ENCODE measurements around the gene EPB41L3. TPM values are rescaled to one million over a fixed set of nuclear protein-coding genes. Genes with fewer than 3 reads are reported as not detected.
A peak's percentile ranks its signal among the peaks of the same experiment; 100 is the strongest.

EPB41L3 gene
- polyA plus RNA-seq, 3 donors: 25.2 to 56.6 (median 51.3) TPM

- Histone ChIP-seq H3K9ac (ENCODE audit: insufficient read depth, low read length, poor library complexity, severe bottlenecking) (no peak overlapping the region), H3K36me3 (replicated peaks in 1 of 2; ENCODE audit: control insufficient read depth in 1 of 2, insufficient read depth in 2 of 2, low read length in 2 of 2) (no peaks in the 10 kb centered on the region), H3K9me3 (replicated peaks in 1 of 2; ENCODE audit: control insufficient read depth in 1 of 2, insufficient read depth in 1 of 2, low read length in 2 of 2) (no peaks in the 10 kb centered on the region), H3K4me3 (replicated peaks in 1 of 3; ENCODE audit: low read depth in 2 of 3, low read length in 3 of 3) (no peak overlapping the region), H3K4me1 (ENCODE audit: control insufficient read depth in 1 of 2, insufficient read depth in 2 of 2, low read length in 2 of 2) (peaks cover 20 to 29% of the 10 kb centered on the region in 2 donors), H3K4me2 (replicated peaks; ENCODE audit: extremely low read depth, low read length, poor library complexity, severe bottlenecking) (no peak overlapping the region), H2AFZ (ENCODE audit: insufficient read depth, low read depth, low read length, poor library complexity, severe bottlenecking) (no peak overlapping the region), H3K27ac (ENCODE audit: low read depth in 1 of 2, low read length in 2 of 2) (no peak overlapping the region), H4K20me1 (ENCODE audit: insufficient read depth, low read length) (peaks cover 97% of the 10 kb centered on the region), H3K79me2 (ENCODE audit: insufficient read depth, low read length) (peaks cover 70% of the 10 kb centered on the region), H3K27me3 (ENCODE audit: control insufficient read depth in 2 of 2, insufficient read depth in 2 of 2, low read length in 2 of 2) (no peaks in the 10 kb centered on the region)
- H3K36me3 Mint-ChIP-seq: peaks cover 6 to 8% of the 10 kb centered on the region in 2 donors
- H3K27ac Mint-ChIP-seq: peak overlapping the region in 5 of 7 donors; percentile 13 to 72 (median 31)
- H3K9me3 Mint-ChIP-seq: no peaks in the 10 kb centered on the region
- intact Hi-C loops (cut with micrococcal nuclease): no loop called here
- no peak for DNase-seq
- 65% methylated on average over 3 of the region's 3 CpGs for WGBS (ENCODE audit: insufficient coverage)
- TF ChIP-seq CTCF (IDR thresholded peaks at IDR 0.05): no peak
- peaks cover 0 to 2% (median 1%) of the 10 kb centered on the region in 3 donors for H3K27me3 Mint-ChIP-seq (ENCODE audit: low read depth in 3 of 3)
- no peak overlapping the region for H3K4me3 Mint-ChIP-seq
- H3K4me1 Mint-ChIP-seq: peaks cover 32% of the 10 kb centered on the region
Observed at GRCh38 chr18:5529471-5529870, 14.3 kb downstream of the EPB41L3 start.

- no peak overlapping the region for H3K9ac ChIP-seq (ENCODE audit: insufficient read depth, low read length, poor library complexity, severe bottlenecking)
- no peaks in the 10 kb centered on the region for H3K9me3 Mint-ChIP-seq
- H3K4me1 Mint-ChIP-seq: peaks cover 32% of the 10 kb centered on the region
- H3K27me3 ChIP-seq (ENCODE audit: control insufficient read depth in 2 of 2, insufficient read depth in 2 of 2, low read length in 2 of 2): no peaks in the 10 kb centered on the region
- peak; percentile 30 to 63 (median 59) for DNase-seq
- H3K36me3 ChIP-seq (replicated peaks in 1 of 2; ENCODE audit: control insufficient read depth in 1 of 2, insufficient read depth in 2 of 2, low read length in 2 of 2): no peaks in the 10 kb centered on the region
- H3K4me1 ChIP-seq (ENCODE audit: control insufficient read depth in 1 of 2, insufficient read depth in 2 of 2, low read length in 2 of 2): peaks cover 20 to 29% of the 10 kb centered on the region in 2 donors
- H3K79me2 ChIP-seq (ENCODE audit: insufficient read depth, low read length): peaks cover 59% of the 10 kb centered on the region
- H3K9me3 ChIP-seq (replicated peaks in 1 of 2; ENCODE audit: control insufficient read depth in 1 of 2, insufficient read depth in 1 of 2, low read length in 2 of 2): no peaks in the 10 kb centered on the region
- peak overlapping the region in 1 of 3 experiments; percentile 9 for H3K4me3 ChIP-seq (replicated peaks in 1 of 3; ENCODE audit: low read depth in 2 of 3, low read length in 3 of 3)
- peak overlapping the region in 5 of 7 donors; percentile 3 to 80 (median 15) for H3K27ac Mint-ChIP-seq
- no peak overlapping the region for H2AFZ ChIP-seq (ENCODE audit: insufficient read depth, low read depth, low read length, poor library complexity, severe bottlenecking)
- peaks cover 94% of the 10 kb centered on the region for H4K20me1 ChIP-seq (ENCODE audit: insufficient read depth, low read length)
- peaks cover 0 to 2% (median 1%) of the 10 kb centered on the region in 3 donors for H3K27me3 Mint-ChIP-seq (ENCODE audit: low read depth in 3 of 3)
- H3K27ac ChIP-seq (ENCODE audit: low read depth in 1 of 2, low read length in 2 of 2): peak overlapping the region in 1 of 2 donors; percentile 16
- WGBS (ENCODE audit: insufficient coverage): 0% methylated on average over 3 of the region's 6 CpGs
- peak overlapping the region; percentile 40 for H3K4me2 ChIP-seq (replicated peaks; ENCODE audit: extremely low read depth, low read length, poor library complexity, severe bottlenecking)
- H3K4me3 Mint-ChIP-seq: peak overlapping the region; percentile 8 to 17
- H3K36me3 Mint-ChIP-seq: peaks cover 4 to 7% of the 10 kb centered on the region in 2 donors
- intact Hi-C loops (cut with micrococcal nuclease): no loop called here
- TF ChIP-seq CTCF (IDR thresholded peaks at IDR 0.05): no peak
Observed at GRCh38 chr18:5527603-5528002, 16.2 kb downstream of the EPB41L3 start.
